Caco-2 (cell line): Measurements from ENCODE around the gene TBL2. TPM values are rescaled to one million over a fixed set of nuclear protein-coding genes. Genes with fewer than 3 reads are reported as not detected.

Source experiments
- BruUV-seq: library from RNA; stranded (reverse); fragments of 400-500 nt; replicated peaks from 2 replicates; lab custom pipeline; 2021; lab: Mats Ljungman, UMichigan
- CTCF ChIA-PET: fragments of 300-600 bp; sonication (Branson Sonifier 250); formaldehyde crosslinking; loops from one replicate; lab custom pipeline; 2022; ENCODE audit warnings: antibody characterized with exemption; lab: Charles Lee
- POLR2A ChIA-PET: fragments of 300-600 bp; sonication (Branson Sonifier 250); formaldehyde crosslinking; loops from one replicate; lab custom pipeline; 2022; ENCODE audit warnings: antibody characterized with exemption; lab: Charles Lee
- DNase-seq, 2 experiments: peaks; one replicate each; pipeline versions ENCODE4 v3.0.0 to v3.0.0-alpha.2; 2020 to 2022
- H3K27me3 ChIP-seq: replicated peaks from 2 replicates; pipeline ENCODE4 v1.6.0; 2011; ENCODE audit warnings: low read length; ENCODE audit not compliant: control insufficient read depth, insufficient read depth
- H3K36me3 ChIP-seq: 2 replicates; pipeline ENCODE4 v1.5.1; 2011; ENCODE audit warnings: low read length; ENCODE audit not compliant: control insufficient read depth, insufficient read depth
- H3K4me1 ChIP-seq: fragments of 250-450 bp; sonication (Bioruptor Pico); 2 replicates; pipeline ENCODE4 v1.5.1; 2020; ENCODE audit warnings: mild to moderate bottlenecking
- H3K4me3 ChIP-seq: 2 replicates; pipeline ENCODE4 v1.5.1; 2011; ENCODE audit warnings: low read depth, mild to moderate bottlenecking, control low read depth, low read length
- H3K9me3 ChIP-seq: fragments of 250-450 bp; sonication (Bioruptor Pico); 2 replicates; pipeline ENCODE4 v1.5.1; 2020; ENCODE audit warnings: mild to moderate bottlenecking, moderate library complexity
- H3K27ac Mint-ChIP-seq: one replicate; pipeline ENCODE4 v1.8.0; 2022; ENCODE audit warnings: mixed read lengths; ENCODE audit not compliant: unreplicated experiment
- H3K27me3 Mint-ChIP-seq: one replicate; pipeline ENCODE4 v1.8.0; 2022; ENCODE audit warnings: mixed read lengths; ENCODE audit not compliant: insufficient read depth, unreplicated experiment
- H3K36me3 Mint-ChIP-seq: one replicate; pipeline ENCODE4 v1.8.0; 2022; ENCODE audit warnings: mild to moderate bottlenecking, mixed read lengths; ENCODE audit not compliant: insufficient read depth, unreplicated experiment
- H3K4me1 Mint-ChIP-seq: one replicate; pipeline ENCODE4 v1.8.0; 2022; ENCODE audit warnings: low read depth, mixed read lengths; ENCODE audit not compliant: unreplicated experiment
- H3K4me3 Mint-ChIP-seq: one replicate; pipeline ENCODE4 v1.8.0; 2022; ENCODE audit warnings: mild to moderate bottlenecking, moderate library complexity, mixed read lengths; ENCODE audit not compliant: unreplicated experiment
- H3K9me3 Mint-ChIP-seq: one replicate; pipeline ENCODE4 v1.8.0; 2022; ENCODE audit warnings: mixed read lengths; ENCODE audit not compliant: unreplicated experiment
- CTCF ChIP-seq, 2 experiments: fragments of 200-600 bp in 1 of 2; IDR thresholded peaks; 1 replicate in 1 of 2; 2 replicates in 1 of 2; pipeline versions ENCODE4 v1.5.1 to v1.8.0; 2011 to 2022; ENCODE audit warnings: antibody characterized with exemption in 1 of 2, control low read depth in 1 of 2, inconsistent platforms in 1 of 2, low read depth in 1 of 2, low read length in 1 of 2, mild to moderate bottlenecking in 1 of 2, moderate library complexity in 1 of 2; ENCODE audit not compliant: insufficient read depth in 1 of 2, severe bottlenecking in 1 of 2, unreplicated experiment in 1 of 2
- intact Hi-C: fragments of 100-400 bp; cut with micrococcal nuclease; formaldehyde crosslinking; loops from one replicate; pipeline ENCODE4 v1.10.0; 2022; ENCODE audit not compliant: unreplicated experiment
- total RNA-seq: library from RNA; stranded (reverse); gene quantifications from 2 replicates; pipeline ENCODE4 v1.2.3, GENCODE V29; 2022

Gene TBL2
- total RNA-seq, 1 experiment from 2014 or later: 76.8 TPM

- CTCF ChIA-PET: no interaction called here
- H3K4me3 Mint-ChIP-seq: peak within 1 kb of the TSS; percentile 96
- no peak for TF ChIP-seq CTCF (IDR thresholded peaks at IDR 0.05; ENCODE audit: insufficient read depth in 1 of 2, low read depth in 1 of 2, low read length in 1 of 2, severe bottlenecking in 1 of 2, unreplicated experiment in 1 of 2)
These were observed 20.8 kb downstream of the TBL2 start, which contains the start of gene BCL7B for GRCh38 chr7:73557397-73558257. BCL7B (minus strand) TSS chr7:73557690; CDS start chr7:73557578, 112 bp downstream.

GRCh38 chr7:73557108-73557396 is 21.3 kb downstream of the TBL2 start:
- peaks cover 11% of the 10 kb centered on the region for H3K4me1 Mint-ChIP-seq
- ChIA-PET CTCF (interaction anchor here (1.2 kb wide), 1 partner anchor 9 kb away, joined by 4 read pairs; no protein-coding TSS in a partner anchor), POLR2A (interaction anchor here (0.6 to 1.9 kb wide), 8 partner anchors 10 to 1016 kb away, joined by 3 to 24 read pairs (median 4); partner anchors contain the start of genes BAZ1B and TBL2)
- no TSS peak for BruUV-seq
- Histone ChIP-seq H3K27me3 (no peaks in the 10 kb centered on the region), H3K9me3 (no peaks in the 10 kb centered on the region), H3K4me1 (peaks cover 10% of the 10 kb centered on the region; the same call in 1 of the 2 replicates), H3K36me3 (no peaks in the 10 kb centered on the region), H3K4me3 (peak overlapping the region; percentile 98)
- DNase-seq: peak; percentile 93 to 97
- peak overlapping the region; percentile 99 for H3K27ac Mint-ChIP-seq
- peaks cover 56% of the 10 kb centered on the region for H3K36me3 Mint-ChIP-seq
- intact Hi-C loops: loop anchor here (1.0 kb wide), 2 partner anchors 21 to 35 kb away; partner anchors contain the start of genes BAZ1B and TBL2
- H3K4me3 Mint-ChIP-seq: peak overlapping the region; percentile 96
- no peaks in the 10 kb centered on the region for H3K27me3 Mint-ChIP-seq
- no peaks in the 10 kb centered on the region for H3K9me3 Mint-ChIP-seq
- TF ChIP-seq CTCF (IDR thresholded peaks at IDR 0.05; ENCODE audit: insufficient read depth in 1 of 2, low read depth in 1 of 2, low read length in 1 of 2, severe bottlenecking in 1 of 2, unreplicated experiment in 1 of 2): no peak

More at GRCh38 chr7:73557397-73558257, 20.8 kb downstream of the TBL2 start, which contains the start of gene BCL7B:
- intact Hi-C loops: loop anchor here (1.0 kb wide), 2 partner anchors 21 to 35 kb away; partner anchors contain the start of genes BAZ1B and TBL2
- POLR2A ChIA-PET: interaction anchor here (1.0 to 1.9 kb wide), 4 partner anchors 10 to 36 kb away, joined by 3 to 24 read pairs (median 10); partner anchors contain the start of genes BAZ1B and TBL2
- Mint-ChIP-seq H3K36me3 (peaks cover 50% of the 10 kb centered on the region), H3K27me3 (no peaks in the 10 kb centered on the region), H3K27ac (peak within 1 kb of the TSS; percentile 99), H3K9me3 (no peaks in the 10 kb centered on the region), H3K4me1 (peaks cover 11% of the 10 kb centered on the region)
- peaks cover 10% of the 10 kb centered on the region; the same call in 1 of the 2 replicates for H3K4me1 ChIP-seq
- H3K36me3 ChIP-seq: no peaks in the 10 kb centered on the region
- H3K4me3 ChIP-seq: peak within 1 kb of the TSS; percentile 98
- no peaks in the 10 kb centered on the region for H3K9me3 ChIP-seq
- TSS peak; percentile 89 for BruUV-seq
- peak; percentile 92 to 93 for DNase-seq
- H3K27me3 ChIP-seq: no peaks in the 10 kb centered on the region
